Measurements from ENCODE around the gene WDR18.

- TF ChIP-seq, protein P1, sequence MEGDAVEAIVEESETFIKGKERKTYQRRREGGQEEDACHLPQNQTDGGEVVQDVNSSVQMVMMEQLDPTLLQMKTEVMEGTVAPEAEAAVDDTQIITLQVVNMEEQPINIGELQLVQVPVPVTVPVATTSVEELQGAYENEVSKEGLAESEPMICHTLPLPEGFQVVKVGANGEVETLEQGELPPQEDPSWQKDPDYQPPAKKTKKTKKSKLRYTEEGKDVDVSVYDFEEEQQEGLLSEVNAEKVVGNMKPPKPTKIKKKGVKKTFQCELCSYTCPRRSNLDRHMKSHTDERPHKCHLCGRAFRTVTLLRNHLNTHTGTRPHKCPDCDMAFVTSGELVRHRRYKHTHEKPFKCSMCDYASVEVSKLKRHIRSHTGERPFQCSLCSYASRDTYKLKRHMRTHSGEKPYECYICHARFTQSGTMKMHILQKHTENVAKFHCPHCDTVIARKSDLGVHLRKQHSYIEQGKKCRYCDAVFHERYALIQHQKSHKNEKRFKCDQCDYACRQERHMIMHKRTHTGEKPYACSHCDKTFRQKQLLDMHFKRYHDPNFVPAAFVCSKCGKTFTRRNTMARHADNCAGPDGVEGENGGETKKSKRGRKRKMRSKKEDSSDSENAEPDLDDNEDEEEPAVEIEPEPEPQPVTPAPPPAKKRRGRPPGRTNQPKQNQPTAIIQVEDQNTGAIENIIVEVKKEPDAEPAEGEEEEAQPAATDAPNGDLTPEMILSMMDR (optimal IDR thresholded peaks at IDR 0.05 in 1 of 3, IDR thresholded peaks at IDR 0.05 in 1 of 3, conservative IDR thresholded peaks at IDR 0.05 in 1 of 3; ENCODE audit: extremely low read depth in 1 of 3, insufficient read depth in 2 of 3, low read length in 3 of 3), result no peak
- no peak for TF ChIP-seq EZH2 (IDR thresholded peaks at IDR 0.05; ENCODE audit: low read length)
Measured at GRCh38 chr19:1017906-1018305, 33.8 kb downstream of the WDR18 start.

Data from keratinocyte (primary cell).